Measurements from ENCODE around the gene HDAC5.

HDAC5 gene

GRCh38 chr17:44084921-44085320, 38.5 kb downstream of the HDAC5 start:
- no peak for DNase-seq

- peak; percentile 41 for DNase-seq
Observed at GRCh38 chr17:44084131-44084538, 39.3 kb downstream of the HDAC5 start.

- no peak for DNase-seq
Observed at GRCh38 chr17:44083250-44083849, 40.1 kb downstream of the HDAC5 start.

GRCh38 chr17:44082256-44082927, 41.0 kb downstream of the HDAC5 start:
- no peak for DNase-seq

GRCh38 chr17:44081681-44082080, 41.8 kb downstream of the HDAC5 start:
- no peak for DNase-seq

- no peak for DNase-seq
Observed at GRCh38 chr17:44079877-44080821, 43.3 kb downstream of the HDAC5 start.

- no peak for DNase-seq
Observed at GRCh38 chr17:44078412-44078811, 45.0 kb downstream of the HDAC5 start.

- no peak for DNase-seq
Observed at GRCh38 chr17:44077595-44077909, 45.9 kb downstream of the HDAC5 start.

- DNase-seq, result no peak
Observed at GRCh38 chr17:44076716-44077594, 46.5 kb downstream of the HDAC5 start.

- DNase-seq, result no peak
Observed at GRCh38 chr17:44075598-44076293, 47.7 kb downstream of the HDAC5 start.

GRCh38 chr17:44074911-44075285, 48.5 kb downstream of the HDAC5 start:
- DNase-seq, result no peak

- no peak for DNase-seq
Observed at GRCh38 chr17:44074231-44074910, 49.1 kb downstream of the HDAC5 start.

- no peak for DNase-seq
Observed at GRCh38 chr17:44071772-44072171, 51.7 kb downstream of the HDAC5 start.

GRCh38 chr17:44071198-44071520, 52.3 kb downstream of the HDAC5 start:
- DNase-seq, result no peak

- peak; percentile 82 for DNase-seq
Observed at GRCh38 chr17:44070455-44071197, 52.8 kb downstream of the HDAC5 start, which contains the start of gene G6PC3. Gene G6PC3, plus strand, starts transcription at chr17:44070735. Its CDS starts 231 bp downstream, at chr17:44070966.

- no peak for DNase-seq
Observed at GRCh38 chr17:44069974-44070454, 53.4 kb downstream of the HDAC5 start.

- DNase-seq, result no peak
Observed at GRCh38 chr17:44067545-44067940, 55.9 kb downstream of the HDAC5 start.

- DNase-seq, result peak; percentile 92
Observed at GRCh38 chr17:44066204-44066930, 57.1 kb downstream of the HDAC5 start, which contains the start of gene LSM12. Gene LSM12, minus strand, starts transcription at chr17:44066671. Its CDS starts 84 bp downstream, at chr17:44066587.

GRCh38 chr17:44065668-44066203, 57.7 kb downstream of the HDAC5 start:
- DNase-seq, result no peak

Measured in activated CD4-positive, CD25-positive, alpha-beta regulatory T cell treated with anti-CD3 and anti-CD28 coated beads, Interleukin-2, amount 50 U/mL, for 72 hours (primary cell).